GM23338 (cell line): ENCODE data around the gene APCS. TPM values are rescaled to one million over a fixed set of nuclear protein-coding genes. Genes with fewer than 3 reads are reported as not detected.

Experiments
- ATAC-seq: fragments of 200-7000 bp; cut with Tn5 transposase; 3 replicates; pipeline ENCODE4 v1.9.1; 2020
- DNase-seq: peaks from one replicate; pipeline ENCODE4 v3.0.0-alpha.2; 2015; ENCODE audit warnings: low spot score
- H2AFZ ChIP-seq: fragments of 200-600 bp; sonication (generic); 2 replicates; pipeline ENCODE4 v1.8.0; 2016; ENCODE audit warnings: antibody characterized with exemption, mild to moderate bottlenecking, moderate library complexity
- H3F3A ChIP-seq: fragments of 200-600 bp; sonication (generic); replicated peaks from 2 replicates; pipeline ENCODE4 v1.8.0; 2017; ENCODE audit warnings: antibody characterized with exemption, mixed run types, low read depth
- H3K27ac ChIP-seq: fragments of 200-600 bp; sonication (generic); 2 replicates; pipeline ENCODE4 v1.6.1; 2016; ENCODE audit warnings: low read depth
- H3K27me3 ChIP-seq: fragments of 200-600 bp; sonication (generic); 2 replicates; pipeline ENCODE4 v1.8.0; 2016; ENCODE audit warnings: mild to moderate bottlenecking, mixed run types, moderate library complexity; ENCODE audit not compliant: insufficient read depth
- H3K36me3 ChIP-seq: fragments of 200-600 bp; sonication (generic); 2 replicates; pipeline ENCODE4 v1.8.0; 2016; ENCODE audit warnings: mild to moderate bottlenecking; ENCODE audit not compliant: insufficient read depth
- H3K4me1 ChIP-seq: fragments of 200-600 bp; sonication (generic); 2 replicates; pipeline ENCODE4 v1.8.0; 2016; ENCODE audit warnings: mild to moderate bottlenecking, moderate library complexity; ENCODE audit not compliant: insufficient read depth
- H3K4me2 ChIP-seq: fragments of 200-600 bp; sonication (generic); 2 replicates; pipeline ENCODE4 v1.7.1; 2017; ENCODE audit warnings: mixed run types
- H3K4me3 ChIP-seq: fragments of 200-600 bp; sonication (generic); 2 replicates; pipeline ENCODE4 v1.6.1; 2016; ENCODE audit warnings: mixed run types
- H3K79me2 ChIP-seq: fragments of 200-600 bp; sonication (generic); replicated peaks from 2 replicates; pipeline ENCODE4 v1.8.0; 2017; ENCODE audit warnings: mild to moderate bottlenecking; ENCODE audit not compliant: insufficient read depth
- H3K9me2 ChIP-seq: fragments of 200-600 bp; sonication (generic); 2 replicates; pipeline ENCODE4 v1.8.0; 2017; ENCODE audit not compliant: insufficient read depth
- H4K20me1 ChIP-seq: fragments of 200-600 bp; sonication (generic); replicated peaks from 2 replicates; pipeline ENCODE4 v1.8.0; 2017; ENCODE audit warnings: mild to moderate bottlenecking; ENCODE audit not compliant: insufficient read depth
- H3K27ac Mint-ChIP-seq: 2 replicates; pipeline ENCODE4 v1.8.0; 2020; ENCODE audit warnings: inconsistent platforms, mild to moderate bottlenecking, moderate library complexity, mixed read lengths
- H3K27me3 Mint-ChIP-seq: 3 replicates; pipeline ENCODE4 v1.8.0; 2022; ENCODE audit warnings: low read depth, mild to moderate bottlenecking, moderate library complexity, mixed read lengths, inconsistent platforms; ENCODE audit not compliant: insufficient read depth, poor library complexity
- H3K36me3 Mint-ChIP-seq: 3 replicates; pipeline ENCODE4 v1.8.0; 2021; ENCODE audit warnings: low read depth, mild to moderate bottlenecking, inconsistent platforms, moderate library complexity, mixed read lengths
- H3K4me1 Mint-ChIP-seq: 3 replicates; pipeline ENCODE4 v1.8.0; 2020; ENCODE audit warnings: mild to moderate bottlenecking, inconsistent platforms, mixed read lengths
- H3K4me3 Mint-ChIP-seq: 3 replicates; pipeline ENCODE4 v1.8.0; 2021; ENCODE audit warnings: moderate library complexity, mild to moderate bottlenecking, inconsistent platforms, mixed read lengths
- H3K9me3 Mint-ChIP-seq: 3 replicates; pipeline ENCODE4 v1.8.0; 2020; ENCODE audit warnings: moderate library complexity, mild to moderate bottlenecking, inconsistent platforms, mixed read lengths
- CTCF ChIP-seq, 2 experiments: fragments of 200-600 bp in 1 of 2; sonication (generic) in 1 of 2; conservative IDR thresholded peaks; 2 replicates each; pipeline versions ENCODE4 v1.5.1 to v1.6.1; 2016 to 2017; ENCODE audit warnings: antibody characterized with exemption in 2 of 2, low read depth in 2 of 2, mild to moderate bottlenecking in 2 of 2, moderate library complexity in 1 of 2
- EZH2phosphoT487 ChIP-seq: fragments of 200-600 bp; sonication (generic); IDR thresholded peaks from one replicate; pipeline ENCODE4 v1.8.1; 2018; ENCODE audit warnings: antibody characterized with exemption; ENCODE audit not compliant: unreplicated experiment
- JUNB ChIP-seq: IDR thresholded peaks from one replicate; pipeline ENCODE4 v1.6.1; 2016; ENCODE audit warnings: antibody characterized with exemption; ENCODE audit not compliant: unreplicated experiment
- POLR2AphosphoS5 ChIP-seq: IDR thresholded peaks from 2 replicates; pipeline ENCODE4 v1.6.1; 2016; ENCODE audit warnings: antibody characterized with exemption, low read depth
- ZNF114 ChIP-seq: fragments of 250-450 bp; sonication (Bioruptor Pico); IDR thresholded peaks from 2 replicates; pipeline ENCODE4 v1.5.0; 2020; ENCODE audit warnings: mild to moderate bottlenecking, moderate library complexity
- ZNF331 ChIP-seq: fragments of 250-450 bp; sonication (Bioruptor Pico); IDR thresholded peaks from 2 replicates; pipeline ENCODE4 v1.5.0; 2020; ENCODE audit warnings: low read depth, mild to moderate bottlenecking, moderate library complexity
- polyA plus RNA-seq: library from polyadenylated mRNA; unstranded; fragments of >200 nt; fragmentation: Nextera tagmentation; extraction: Ambion mirVana; gene quantifications from 2 replicates; pipeline ENCODE4 v1.2.1, GENCODE V29; 2016
- total RNA-seq: library from RNA; depleted of rRNA; stranded (reverse); fragments of >200 nt; shearing (Covaris generic); gene quantifications from 2 replicates; pipeline ENCODE4 v1.2.3, GENCODE V29; 2014
- TF ChIP-seq, protein P1 (sequence below): fragments of 250-450 bp; sonication (Bioruptor Pico); IDR thresholded peaks from 2 replicates; pipeline ENCODE4 v1.5.0; 2020; ENCODE audit warnings: mild to moderate bottlenecking, moderate library complexity

Gene APCS
- total and polyA plus RNA-seq, 2 experiments from 2014 or later = not detected

DNA sequence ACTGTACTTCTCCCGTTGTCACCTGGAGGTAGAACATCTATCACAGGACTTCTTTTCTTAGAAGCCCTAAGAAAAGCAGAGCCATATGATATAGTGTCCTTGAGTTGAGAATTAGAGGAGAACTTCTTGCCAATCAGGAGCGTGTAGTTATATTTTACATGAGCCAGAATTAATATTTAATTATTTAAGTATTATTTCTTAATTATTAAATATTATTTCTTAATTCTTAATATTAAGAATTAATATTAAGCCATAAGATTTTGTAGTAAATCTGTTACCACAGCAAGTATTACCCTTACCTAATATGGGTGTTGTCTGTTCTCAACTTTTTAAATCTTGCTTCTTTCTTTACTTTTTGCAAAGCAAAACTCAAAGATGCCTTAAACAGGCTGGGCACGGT, 10.2 kb upstream of the APCS start (continued):
- TF ChIP-seq, protein P1, sequence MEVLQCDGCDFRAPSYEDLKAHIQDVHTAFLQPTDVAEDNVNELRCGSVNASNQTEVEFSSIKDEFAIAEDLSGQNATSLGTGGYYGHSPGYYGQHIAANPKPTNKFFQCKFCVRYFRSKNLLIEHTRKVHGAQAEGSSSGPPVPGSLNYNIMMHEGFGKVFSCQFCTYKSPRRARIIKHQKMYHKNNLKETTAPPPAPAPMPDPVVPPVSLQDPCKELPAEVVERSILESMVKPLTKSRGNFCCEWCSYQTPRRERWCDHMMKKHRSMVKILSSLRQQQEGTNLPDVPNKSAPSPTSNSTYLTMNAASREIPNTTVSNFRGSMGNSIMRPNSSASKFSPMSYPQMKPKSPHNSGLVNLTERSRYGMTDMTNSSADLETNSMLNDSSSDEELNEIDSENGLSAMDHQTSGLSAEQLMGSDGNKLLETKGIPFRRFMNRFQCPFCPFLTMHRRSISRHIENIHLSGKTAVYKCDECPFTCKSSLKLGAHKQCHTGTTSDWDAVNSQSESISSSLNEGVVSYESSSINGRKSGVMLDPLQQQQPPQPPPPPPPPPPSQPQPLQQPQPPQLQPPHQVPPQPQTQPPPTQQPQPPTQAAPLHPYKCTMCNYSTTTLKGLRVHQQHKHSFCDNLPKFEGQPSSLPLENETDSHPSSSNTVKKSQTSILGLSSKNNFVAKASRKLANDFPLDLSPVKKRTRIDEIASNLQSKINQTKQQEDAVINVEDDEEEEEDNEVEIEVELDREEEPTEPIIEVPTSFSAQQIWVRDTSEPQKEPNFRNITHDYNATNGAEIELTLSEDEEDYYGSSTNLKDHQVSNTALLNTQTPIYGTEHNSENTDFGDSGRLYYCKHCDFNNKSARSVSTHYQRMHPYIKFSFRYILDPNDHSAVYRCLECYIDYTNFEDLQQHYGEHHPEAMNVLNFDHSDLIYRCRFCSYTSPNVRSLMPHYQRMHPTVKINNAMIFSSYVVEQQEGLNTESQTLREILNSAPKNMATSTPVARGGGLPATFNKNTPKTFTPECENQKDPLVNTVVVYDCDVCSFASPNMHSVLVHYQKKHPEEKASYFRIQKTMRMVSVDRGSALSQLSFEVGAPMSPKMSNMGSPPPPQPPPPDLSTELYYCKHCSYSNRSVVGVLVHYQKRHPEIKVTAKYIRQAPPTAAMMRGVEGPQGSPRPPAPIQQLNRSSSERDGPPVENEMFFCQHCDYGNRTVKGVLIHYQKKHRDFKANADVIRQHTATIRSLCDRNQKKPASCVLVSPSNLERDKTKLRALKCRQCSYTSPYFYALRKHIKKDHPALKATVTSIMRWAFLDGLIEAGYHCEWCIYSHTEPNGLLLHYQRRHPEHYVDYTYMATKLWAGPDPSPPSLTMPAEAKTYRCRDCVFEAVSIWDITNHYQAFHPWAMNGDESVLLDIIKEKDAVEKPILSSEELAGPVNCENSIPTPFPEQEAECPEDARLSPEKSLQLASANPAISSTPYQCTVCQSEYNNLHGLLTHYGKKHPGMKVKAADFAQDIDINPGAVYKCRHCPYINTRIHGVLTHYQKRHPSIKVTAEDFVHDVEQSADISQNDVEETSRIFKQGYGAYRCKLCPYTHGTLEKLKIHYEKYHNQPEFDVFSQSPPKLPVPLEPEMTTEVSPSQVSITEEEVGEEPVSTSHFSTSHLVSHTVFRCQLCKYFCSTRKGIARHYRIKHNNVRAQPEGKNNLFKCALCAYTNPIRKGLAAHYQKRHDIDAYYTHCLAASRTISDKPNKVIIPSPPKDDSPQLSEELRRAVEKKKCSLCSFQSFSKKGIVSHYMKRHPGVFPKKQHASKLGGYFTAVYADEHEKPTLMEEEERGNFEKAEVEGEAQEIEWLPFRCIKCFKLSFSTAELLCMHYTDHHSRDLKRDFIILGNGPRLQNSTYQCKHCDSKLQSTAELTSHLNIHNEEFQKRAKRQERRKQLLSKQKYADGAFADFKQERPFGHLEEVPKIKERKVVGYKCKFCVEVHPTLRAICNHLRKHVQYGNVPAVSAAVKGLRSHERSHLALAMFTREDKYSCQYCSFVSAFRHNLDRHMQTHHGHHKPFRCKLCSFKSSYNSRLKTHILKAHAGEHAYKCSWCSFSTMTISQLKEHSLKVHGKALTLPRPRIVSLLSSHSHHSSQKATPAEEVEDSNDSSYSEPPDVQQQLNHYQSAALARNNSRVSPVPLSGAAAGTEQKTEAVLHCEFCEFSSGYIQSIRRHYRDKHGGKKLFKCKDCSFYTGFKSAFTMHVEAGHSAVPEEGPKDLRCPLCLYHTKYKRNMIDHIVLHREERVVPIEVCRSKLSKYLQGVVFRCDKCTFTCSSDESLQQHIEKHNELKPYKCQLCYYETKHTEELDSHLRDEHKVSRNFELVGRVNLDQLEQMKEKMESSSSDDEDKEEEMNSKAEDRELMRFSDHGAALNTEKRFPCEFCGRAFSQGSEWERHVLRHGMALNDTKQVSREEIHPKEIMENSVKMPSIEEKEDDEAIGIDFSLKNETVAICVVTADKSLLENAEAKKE (CRISPR knock-in tag) = no peak

DNA sequence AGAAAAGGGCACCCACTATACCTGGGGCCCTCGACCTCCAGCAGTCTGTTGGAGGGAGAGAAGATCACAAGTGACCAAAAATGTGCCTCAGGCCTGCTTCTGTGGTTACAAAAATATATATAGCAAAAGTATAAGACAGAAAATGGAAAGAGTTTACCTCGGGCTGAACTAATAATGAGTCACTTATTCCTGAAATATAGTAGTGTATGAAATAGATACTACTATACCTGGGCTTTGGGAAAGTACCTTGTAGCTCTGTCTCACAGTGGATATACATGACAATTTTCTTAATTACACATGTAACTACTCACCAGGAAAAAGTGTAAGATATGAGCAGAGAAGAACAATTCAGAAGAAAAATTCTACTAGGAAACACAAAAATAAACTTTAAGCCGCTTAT, 7.3 kb upstream of the APCS start:
- Histone ChIP-seq H4K20me1 (no peaks in the 10 kb centered on the region), H3K4me1 (no peaks in the 10 kb centered on the region), H3K79me2 (no peaks in the 10 kb centered on the region), H3K36me3 (no peaks in the 10 kb centered on the region), H3K4me3 (no peak overlapping the region), H2AFZ (no peak overlapping the region), H3K9me2 (peaks cover 5% of the 10 kb centered on the region; the same call in 1 of the 2 replicates), H3K27ac (no peak overlapping the region), H3F3A (no peaks in the 10 kb centered on the region), H3K4me2 (no peak overlapping the region), H3K27me3 (no peaks in the 10 kb centered on the region)
- peaks cover 4% of the 10 kb centered on the region; the same call in 1 of the 3 replicates for H3K36me3 Mint-ChIP-seq
- H3K9me3 Mint-ChIP-seq = peaks cover 15% of the 10 kb centered on the region
- DNase-seq (no peak), ATAC-seq (no peak)
- H3K4me1 Mint-ChIP-seq = no peaks in the 10 kb centered on the region
- no peak overlapping the region for H3K4me3 Mint-ChIP-seq
- no peak overlapping the region for H3K27ac Mint-ChIP-seq
- H3K27me3 Mint-ChIP-seq = no peaks in the 10 kb centered on the region
- TF ChIP-seq POLR2AphosphoS5 = no peak
- no peak for TF ChIP-seq EZH2phosphoT487
- TF ChIP-seq ZNF114 (CRISPR knock-in tag) = no peak
- TF ChIP-seq JUNB = no peak
- no peak for TF ChIP-seq ZNF331 (CRISPR knock-in tag)
- TF ChIP-seq CTCF (conservative IDR thresholded peaks at IDR 0.05; ENCODE audit: low read depth in 2 of 2) = no peak
- TF ChIP-seq, protein P1 (CRISPR knock-in tag) = no peak
